HepG2 (cell line): ENCODE results near the gene ALG9. TPM values are rescaled to one million over a fixed set of nuclear protein-coding genes. Genes with fewer than 3 reads are reported as not detected.

Source experiments
- ATAC-seq: fragments of 200-7000 bp; cut with Tn5 transposase; 3 replicates; pipeline ENCODE4 v1.9.1; 2020; ENCODE audit warnings: mild to moderate bottlenecking, moderate library complexity
- BruUV-seq: library from RNA; stranded (reverse); fragments of 400-500 nt; replicated peaks from 2 replicates; lab custom pipeline; 2021; lab: Mats Ljungman, UMichigan
- CTCF ChIA-PET: fragments of 300-600 bp; formaldehyde crosslinking; extraction: SDS; loops from one replicate; lab custom pipeline; 2021; ENCODE audit warnings: low total read pairs, inconsistent platforms, low intra/inter-chr PET ratio; lab: Yijun Ruan, JAX
- POLR2A ChIA-PET: fragments of 350-600 bp; sonication (Branson Sonifier 250); formaldehyde crosslinking; loops from one replicate; lab custom pipeline; 2020; ENCODE audit warnings: antibody characterized with exemption, inconsistent platforms; lab: Yijun Ruan, JAX
- DNase-seq: peaks from one replicate; pipeline ENCODE4 v3.0.0-alpha.2; 2015; ENCODE audit warnings: low spot score
- FAIRE-seq: peaks from 3 replicates; lab custom pipeline; 2011; peaks lifted over from hg19 to GRCh38; lab: Jason Lieb, UNC
- H2AFZ ChIP-seq: one replicate; pipeline ENCODE4 v1.6.1; 2011; ENCODE audit warnings: low read length, inconsistent platforms
- H3K27ac ChIP-seq: fragments of 300-600 bp; 3 replicates; pipeline ENCODE4 v1.8.0; 2011; ENCODE audit warnings: mixed run types, mild to moderate bottlenecking, mixed read lengths, low read length, inconsistent platforms; ENCODE audit not compliant: insufficient read depth; ENCODE audit errors: extremely low read length
- H3K27me3 ChIP-seq, 2 experiments: fragments of 200-600 bp in 1 of 2; 2 replicates in 1 of 2; 3 replicates in 1 of 2; pipeline versions ENCODE4 v1.6.0 to v1.8.0; 2011; ENCODE audit warnings: low read length in 2 of 2, mild to moderate bottlenecking in 2 of 2, moderate library complexity in 2 of 2, inconsistent platforms in 1 of 2; ENCODE audit not compliant: insufficient read depth in 2 of 2, control insufficient read depth in 1 of 2
- H3K36me3 ChIP-seq, 2 experiments: fragments of 200-600 bp in 1 of 2; replicated peaks in 1 of 2; 2 replicates in 1 of 2; 3 replicates in 1 of 2; pipeline versions ENCODE4 v1.5.1 to v1.8.0; 2011; ENCODE audit warnings: low read length in 2 of 2, inconsistent platforms in 1 of 2; ENCODE audit not compliant: insufficient read depth in 2 of 2, control insufficient read depth in 1 of 2
- H3K4me1 ChIP-seq: 2 replicates; pipeline ENCODE4 v1.5.1; 2012; ENCODE audit warnings: low read length, inconsistent platforms; ENCODE audit not compliant: insufficient read depth
- H3K4me2 ChIP-seq: 2 replicates; pipeline ENCODE4 v1.6.0; 2011; ENCODE audit warnings: low read depth, low read length, inconsistent platforms
- H3K4me3 ChIP-seq, 3 experiments: fragments of 200-600 bp in 1 of 3; sonication (generic), shearing (Covaris generic) in 1 of 3; replicated peaks in 1 of 3; 2 replicates each; pipeline ENCODE4 v1.5.1; 2011 to 2016; ENCODE audit warnings: low read length in 3 of 3, inconsistent platforms in 2 of 3, low read depth in 2 of 3, mild to moderate bottlenecking in 2 of 3, control low read depth in 1 of 3, mixed read lengths in 1 of 3; ENCODE audit not compliant: insufficient read depth in 1 of 3
- H3K79me2 ChIP-seq: one replicate; pipeline ENCODE4 v1.6.1; 2011; ENCODE audit warnings: low read length, inconsistent platforms; ENCODE audit not compliant: insufficient read depth
- H3K9ac ChIP-seq: 2 replicates; pipeline ENCODE4 v1.6.0; 2011; ENCODE audit warnings: mild to moderate bottlenecking, low read depth, low read length, inconsistent platforms; ENCODE audit not compliant: insufficient read depth
- H3K9me3 ChIP-seq: 2 replicates; pipeline ENCODE4 v1.5.1; 2012; ENCODE audit warnings: mild to moderate bottlenecking, low read length
- H4K20me1 ChIP-seq: 2 replicates; pipeline ENCODE4 v1.6.0; 2011; ENCODE audit warnings: inconsistent platforms, mild to moderate bottlenecking, low read length, moderate library complexity; ENCODE audit not compliant: insufficient read depth
- DNMT3B ChIP-seq: conservative IDR thresholded peaks from 2 replicates; pipeline ENCODE4 v1.6.1; 2016; ENCODE audit warnings: missing biosample characterization, control low read depth
- GABPA ChIP-seq, 2 experiments: IDR thresholded peaks; 2 replicates each; pipeline ENCODE4 v1.6.1; 2011 to 2016; ENCODE audit warnings: low read depth in 2 of 2, low read length in 1 of 2, missing biosample characterization in 1 of 2, missing genetic modification characterization in 1 of 2
- GPN1 ChIP-seq: sonication (generic); formaldehyde crosslinking; IDR thresholded peaks from 2 replicates; pipeline ENCODE4 v1.5.1; 2020; ENCODE audit warnings: missing genetic modification reagents, borderline replicate concordance
- HOMEZ ChIP-seq: IDR thresholded peaks from 2 replicates; pipeline ENCODE4 v1.6.1; 2016; ENCODE audit warnings: low read depth
- MBNL3 ChIP-seq: fragments of 250-450 bp; sonication (Bioruptor Pico); conservative IDR thresholded peaks from 2 replicates; pipeline ENCODE4 v1.8.0; 2022; ENCODE audit warnings: mild to moderate bottlenecking, inconsistent platforms
- MED13 ChIP-seq: sonication (generic); formaldehyde crosslinking; IDR thresholded peaks from 2 replicates; pipeline ENCODE4 v1.5.0; 2020; ENCODE audit warnings: missing genetic modification reagents
- MIER2 ChIP-seq: IDR thresholded peaks from 2 replicates; pipeline ENCODE4 v1.6.1; 2016; ENCODE audit warnings: missing biosample characterization, missing genetic modification reagents
- RXRB ChIP-seq: IDR thresholded peaks from 2 replicates; pipeline ENCODE4 v1.6.1; 2016; ENCODE audit warnings: borderline replicate concordance, missing genetic modification reagents, missing compliant biosample characterization
- TARDBP ChIP-seq: sonication (generic); formaldehyde crosslinking; IDR thresholded peaks from 2 replicates; pipeline ENCODE4 v1.8.0; 2022; ENCODE audit warnings: mild to moderate bottlenecking, missing genetic modification reagents
- TCF12 ChIP-seq, 2 experiments: fragments of 450-650 bp in 1 of 2; sonication (generic) in 1 of 2; formaldehyde crosslinking in 1 of 2; IDR thresholded peaks; 2 replicates each; pipeline versions ENCODE4 v1.6.1 to v1.8.0; 2017 to 2022; ENCODE audit warnings: antibody characterized with exemption in 1 of 2, mild to moderate bottlenecking in 1 of 2, missing genetic modification reagents in 1 of 2, moderate library complexity in 1 of 2
- ZFY ChIP-seq: sonication (generic); formaldehyde crosslinking; IDR thresholded peaks from 2 replicates; pipeline ENCODE4 v1.4.0; 2020; ENCODE audit warnings: missing genetic modification reagents
- ZKSCAN8 ChIP-seq: IDR thresholded peaks from 2 replicates; pipeline ENCODE4 v1.6.1; 2016; ENCODE audit warnings: borderline replicate concordance, missing genetic modification reagents, missing compliant biosample characterization
- ZNF274 ChIP-seq: sonication (generic); formaldehyde crosslinking; IDR thresholded peaks from 2 replicates; pipeline ENCODE4 v1.5.1; 2020; ENCODE audit warnings: mild to moderate bottlenecking, missing genetic modification reagents
- ZNF468 ChIP-seq: sonication (generic); formaldehyde crosslinking; IDR thresholded peaks from 2 replicates; pipeline ENCODE4 v1.8.0; 2022; ENCODE audit warnings: mild to moderate bottlenecking, moderate library complexity, missing genetic modification reagents
- ZNF609 ChIP-seq: sonication (generic); formaldehyde crosslinking; IDR thresholded peaks from 2 replicates; pipeline ENCODE4 v1.4.0; 2020; ENCODE audit warnings: mild to moderate bottlenecking, missing genetic modification reagents, borderline replicate concordance
- ZNF891 ChIP-seq: sonication (generic); formaldehyde crosslinking; IDR thresholded peaks from 2 replicates; pipeline ENCODE4 v1.5.0; 2020; ENCODE audit warnings: mild to moderate bottlenecking, missing genetic modification reagents
- WGBS: methylation state at CpG from one replicate; pipeline ENCODE4 v1.1.6; 2017; ENCODE audit warnings: low lambda C conversion rate; 5-methylcytosine and 5-hydroxymethylcytosine counted together
- in situ Hi-C: cut with HindIII; loops from 2 replicates; pipeline ENCODE4 v1.10.0; 2017; ENCODE audit warnings: low pct_unique_long_range_greater_than_20kb; ENCODE audit not compliant: extremely low pct_ligation_motif_present
- intact Hi-C: fragments of 100-400 bp; cut with micrococcal nuclease; formaldehyde crosslinking; loops from one replicate; pipeline ENCODE4 v1.10.0; 2022; ENCODE audit not compliant: unreplicated experiment
- polyA plus RNA-seq, 8 experiments: library from polyadenylated mRNA; depleted of rRNA in 3 of 8; stranded (reverse) in 7 of 8; unstranded in 1 of 8; fragments of >200 nt; fragmentation: Illumina TruSeq in 4 of 8; extraction: Trizol in 4 of 8; gene quantifications; 2 replicates each; pipeline versions ENCODE4 v1.2.1 to v1.2.3, GENCODE V29; 2011 to 2016; ENCODE audit warnings: low read depth in 4 of 8, missing spikeins in 1 of 8, mixed read lengths in 1 of 8; ENCODE audit not compliant: insufficient read depth in 1 of 8
- total RNA-seq, 5 experiments: library from RNA; depleted of rRNA; stranded (reverse); fragments of >200 nt; fragmentation: Illumina TruSeq; extraction: Trizol; gene quantifications; 2 replicates each; pipeline ENCODE4 v1.2.3, GENCODE V29; 2016; ENCODE audit warnings: low read depth in 1 of 5

ALG9 gene
- total and polyA plus RNA-seq, 2 of the 13 experiments (the other 11 are each of a cell fraction or from before 2014, with no cell fraction given) = 39.4 to 40.6 TPM

DNA sequence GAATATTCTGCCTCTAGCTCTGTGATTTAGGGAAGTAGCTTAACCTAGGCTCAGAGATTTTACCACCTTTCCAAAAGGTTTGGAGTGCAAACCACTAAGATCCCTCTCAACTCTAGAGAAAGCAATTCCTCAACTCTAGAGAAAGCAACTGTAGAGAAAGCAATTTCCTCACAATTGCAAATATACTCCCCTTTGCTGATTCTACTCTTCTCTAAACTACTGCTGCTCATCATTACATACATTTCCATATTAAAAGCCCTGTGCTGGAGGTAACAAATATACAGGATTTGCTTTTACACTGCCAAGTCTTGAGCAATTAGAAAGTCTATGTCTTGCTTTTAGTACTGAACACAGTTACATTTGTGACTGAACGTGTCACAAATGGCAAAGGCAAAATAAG lies 48.2 kb downstream of the ALG9 start (continued):
- TF ChIP-seq ZKSCAN8 (CRISPR knock-in tag) = no peak
- TF ChIP-seq TARDBP (CRISPR knock-in tag) = no peak
- TF ChIP-seq ZNF891 = no peak
- no peak for TF ChIP-seq GPN1 (CRISPR knock-in tag)
- TF ChIP-seq ZNF609 (CRISPR knock-in tag) = no peak
- TF ChIP-seq, all 625 proteins: peak for 0

DNA sequence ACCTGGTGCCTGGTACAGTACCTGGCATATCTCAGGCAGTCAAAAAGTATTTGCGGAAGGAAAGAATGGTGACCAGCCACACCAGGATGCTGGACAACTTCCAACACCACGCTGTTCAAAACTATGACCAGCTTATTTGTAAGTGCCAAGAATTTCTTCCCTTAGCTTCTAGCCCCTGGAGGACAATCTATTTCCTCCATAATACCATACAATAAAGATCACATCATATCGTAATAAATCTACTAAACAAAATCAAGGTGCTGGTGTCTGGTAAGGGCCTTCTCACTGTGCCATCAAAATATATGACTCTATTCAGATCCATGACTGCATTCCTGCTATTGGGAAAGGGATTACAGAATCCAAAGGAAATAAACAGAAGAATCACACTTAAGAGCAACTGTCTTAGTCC lies 51.5 kb downstream of the ALG9 start:
- TF ChIP-seq RXRB = no peak
- TF ChIP-seq TCF12 (IDR thresholded peaks at IDR 0.05) = no peak
- TF ChIP-seq TCF12 (CRISPR knock-in tag; IDR thresholded peaks at IDR 0.05) = no peak
- TF ChIP-seq MBNL3 (CRISPR knock-in tag) = no peak
- TF ChIP-seq ZNF274 (CRISPR knock-in tag) = no peak
- TF ChIP-seq ZNF468 (CRISPR knock-in tag) = no peak
- TF ChIP-seq GABPA (IDR thresholded peaks at IDR 0.05; ENCODE audit: low read depth, low read length) = no peak
- no peak for TF ChIP-seq GABPA (CRISPR knock-in tag; IDR thresholded peaks at IDR 0.05; ENCODE audit: low read depth)
- TF ChIP-seq DNMT3B (CRISPR knock-in tag) = no peak
- TF ChIP-seq ZFY (CRISPR knock-in tag) = no peak
- no peak for TF ChIP-seq MED13 (CRISPR knock-in tag)
- no peak for TF ChIP-seq MIER2 (CRISPR knock-in tag)
- TF ChIP-seq HOMEZ (CRISPR knock-in tag) = no peak
- peaks cover 18% of the 10 kb centered on the region for H3K4me1 ChIP-seq
- ChIA-PET POLR2A (no interaction called here), CTCF (no interaction called here)
- FAIRE-seq (no peak), DNase-seq (no peak), ATAC-seq (no peak)
- H3K9ac ChIP-seq = no peak overlapping the region
- no peak overlapping the region for H3K4me2 ChIP-seq
- H3K27ac ChIP-seq = no peak overlapping the region
- no peaks in the 10 kb centered on the region for H3K27me3 ChIP-seq
- no peaks in the 10 kb centered on the region for H4K20me1 ChIP-seq
- H2AFZ ChIP-seq = no peak overlapping the region
- H3K79me2 ChIP-seq = no peaks in the 10 kb centered on the region
- 0 out of 5 replicates have a peak, but pooled peaks cover 2 to 3% of the 10 kb centered on the region in 2 experiments for H3K36me3 ChIP-seq
- no peak overlapping the region for H3K4me3 ChIP-seq
- no peaks in the 10 kb centered on the region for H3K9me3 ChIP-seq
- 100% methylated on average over 3 of the region's 3 CpGs for WGBS
- intact Hi-C loops = no loop called here
- BruUV-seq = no TSS peak
- in situ Hi-C loops = no loop called here
